ENCODE data around the gene MYCBP2. TPM values are rescaled to one million over a fixed set of nuclear protein-coding genes. Genes with fewer than 3 reads are reported as not detected.

Gene MYCBP2
- total and polyA plus RNA-seq, 9 donors, result 37.3 to 58.4 (median 50.9) TPM

GRCh38 chr13:77338961-77339401 lies 12.1 kb upstream of the MYCBP2 start:
- Histone ChIP-seq H3K4me1 (ENCODE audit: control insufficient read depth, insufficient read depth, low read length) (peaks cover 4% of the 10 kb centered on the region), H3K9me3 (replicated peaks; ENCODE audit: control insufficient read depth, low read depth, low read length) (no peaks in the 10 kb centered on the region), H3K27me3 (ENCODE audit: control insufficient read depth, insufficient read depth, low read length) (no peaks in the 10 kb centered on the region), H3K27ac (ENCODE audit: low read length) (peak overlapping the region; percentile 38), H3K36me3 (ENCODE audit: control insufficient read depth, insufficient read depth, low read length) (no peaks in the 10 kb centered on the region), H3K4me3 (ENCODE audit: low read length) (no peak overlapping the region)
- peak; percentile 39 for DNase-seq
- 21% methylated on average over 5 of the region's 6 CpGs for WGBS (ENCODE audit: insufficient coverage)

DNA sequence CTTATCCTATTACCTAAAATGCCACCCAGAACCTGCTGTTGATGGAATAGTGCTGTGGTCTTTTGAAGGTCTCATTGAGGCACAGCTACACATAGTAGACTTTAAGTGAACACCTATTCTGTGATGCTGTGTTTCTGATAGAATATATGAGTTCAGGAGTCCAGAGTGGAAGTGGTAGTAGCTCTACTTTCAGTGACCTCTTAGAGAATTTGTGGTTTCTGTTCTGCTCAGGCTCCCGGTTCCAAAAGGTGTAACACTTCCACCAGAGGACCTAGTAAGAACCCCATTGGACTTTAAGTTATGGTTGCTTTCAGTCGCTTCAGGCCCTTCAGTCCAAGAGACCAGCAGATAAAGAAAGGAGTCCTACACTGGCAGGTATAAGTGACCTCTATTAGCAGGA lies 11.4 kb upstream of the MYCBP2 start:
- no peaks in the 10 kb centered on the region for H3K36me3 ChIP-seq (ENCODE audit: control insufficient read depth, insufficient read depth, low read length)
- no peak overlapping the region for H3K27ac ChIP-seq (ENCODE audit: low read length)
- peaks cover 4% of the 10 kb centered on the region for H3K4me1 ChIP-seq (ENCODE audit: control insufficient read depth, insufficient read depth, low read length)
- no CpG with 5 or more reads among the region's 2 CpGs for WGBS (ENCODE audit: insufficient coverage)
- no peaks in the 10 kb centered on the region for H3K9me3 ChIP-seq (replicated peaks; ENCODE audit: control insufficient read depth, low read depth, low read length)
- H3K27me3 ChIP-seq (ENCODE audit: control insufficient read depth, insufficient read depth, low read length), result peaks cover 4% of the 10 kb centered on the region
- no peak overlapping the region for H3K4me3 ChIP-seq (ENCODE audit: low read length)
- no peak for DNase-seq

GRCh38 chr13:77337159-77337558 lies 10.3 kb upstream of the MYCBP2 start:
- no CpG with 5 or more reads among the region's 3 CpGs for WGBS (ENCODE audit: insufficient coverage)
- Histone ChIP-seq H3K36me3 (ENCODE audit: control insufficient read depth, insufficient read depth, low read length) (no peaks in the 10 kb centered on the region), H3K4me3 (ENCODE audit: low read length) (no peak overlapping the region), H3K9me3 (replicated peaks; ENCODE audit: control insufficient read depth, low read depth, low read length) (no peaks in the 10 kb centered on the region), H3K27ac (ENCODE audit: low read length) (no peak overlapping the region), H3K27me3 (ENCODE audit: control insufficient read depth, insufficient read depth, low read length) (peaks cover 4% of the 10 kb centered on the region), H3K4me1 (ENCODE audit: control insufficient read depth, insufficient read depth, low read length) (peaks cover 4% of the 10 kb centered on the region)
- DNase-seq, result no peak

DNA sequence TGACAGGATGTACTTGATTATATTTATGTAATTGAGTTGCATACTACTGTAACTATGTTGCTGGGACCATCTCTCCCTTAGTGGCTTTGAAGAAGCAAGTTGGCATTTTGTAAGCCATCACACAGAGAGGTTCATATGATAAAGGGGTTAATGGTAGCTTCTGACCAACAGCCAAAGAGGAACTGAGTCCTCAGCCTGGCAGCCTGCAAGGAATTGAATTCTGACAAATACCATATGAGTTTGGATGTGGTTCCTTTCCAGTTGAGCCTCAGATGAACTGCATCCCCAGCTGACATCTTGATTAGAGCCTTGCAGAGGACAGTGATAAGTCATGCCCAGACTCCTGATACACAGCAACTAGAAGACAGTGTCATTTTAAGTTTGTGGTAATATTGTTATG lies 8.6 kb upstream of the MYCBP2 start:
- Histone ChIP-seq H3K27me3 (ENCODE audit: control insufficient read depth, insufficient read depth, low read length) (peaks cover 4% of the 10 kb centered on the region), H3K9me3 (replicated peaks; ENCODE audit: control insufficient read depth, low read depth, low read length) (no peaks in the 10 kb centered on the region), H3K4me1 (ENCODE audit: control insufficient read depth, insufficient read depth, low read length) (peaks cover 4% of the 10 kb centered on the region), H3K36me3 (ENCODE audit: control insufficient read depth, insufficient read depth, low read length) (no peaks in the 10 kb centered on the region), H3K27ac (ENCODE audit: low read length) (no peak overlapping the region), H3K4me3 (ENCODE audit: low read length) (no peak overlapping the region)
- DNase-seq, result no peak

GRCh38 chr13:77333594-77333993 lies 6.7 kb upstream of the MYCBP2 start:
- Histone ChIP-seq H3K27me3 (ENCODE audit: control insufficient read depth, insufficient read depth, low read length) (peaks cover 4% of the 10 kb centered on the region), H3K27ac (ENCODE audit: low read length) (no peak overlapping the region), H3K4me3 (ENCODE audit: low read length) (no peak overlapping the region), H3K9me3 (replicated peaks; ENCODE audit: control insufficient read depth, low read depth, low read length) (no peaks in the 10 kb centered on the region), H3K36me3 (ENCODE audit: control insufficient read depth, insufficient read depth, low read length) (no peaks in the 10 kb centered on the region), H3K4me1 (ENCODE audit: control insufficient read depth, insufficient read depth, low read length) (peaks cover 4% of the 10 kb centered on the region)
- no peak for DNase-seq
- 50% methylated on average over 3 of the region's 4 CpGs for WGBS (ENCODE audit: insufficient coverage)

DNA sequence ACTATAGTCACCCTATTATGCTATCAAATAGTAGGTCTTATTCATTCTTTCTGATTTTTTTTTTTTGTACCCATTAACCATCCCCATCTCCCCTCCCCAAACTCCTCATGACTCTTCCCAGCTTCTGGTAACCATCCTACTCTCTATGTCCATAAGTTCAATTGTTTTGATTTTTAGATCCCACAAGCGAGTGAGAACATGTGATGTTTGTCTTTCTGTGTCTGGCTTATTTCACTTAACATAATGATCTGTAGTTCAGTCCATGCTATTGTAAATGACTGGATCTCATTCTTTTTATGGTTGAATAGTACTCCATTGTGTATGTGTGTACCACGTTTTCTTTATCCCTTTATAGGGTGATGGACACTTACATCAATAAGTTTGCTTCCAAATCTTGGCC lies 4.5 kb upstream of the MYCBP2 start:
- no CpG with 5 or more reads among the region's 2 CpGs for WGBS (ENCODE audit: insufficient coverage)
- Histone ChIP-seq H3K36me3 (ENCODE audit: control insufficient read depth, insufficient read depth, low read length) (no peaks in the 10 kb centered on the region), H3K4me3 (ENCODE audit: low read length) (no peak overlapping the region), H3K9me3 (replicated peaks; ENCODE audit: control insufficient read depth, low read depth, low read length) (no peaks in the 10 kb centered on the region), H3K27ac (ENCODE audit: low read length) (no peak overlapping the region), H3K27me3 (ENCODE audit: control insufficient read depth, insufficient read depth, low read length) (peaks cover 4% of the 10 kb centered on the region), H3K4me1 (ENCODE audit: control insufficient read depth, insufficient read depth, low read length) (peaks cover 5% of the 10 kb centered on the region)
- no peak for DNase-seq

- 0% methylated on average over 3 of the region's 17 CpGs for WGBS (ENCODE audit: insufficient coverage)
These were observed 3.2 kb upstream of the MYCBP2 start for GRCh38 chr13:77329911-77330584.

DNA sequence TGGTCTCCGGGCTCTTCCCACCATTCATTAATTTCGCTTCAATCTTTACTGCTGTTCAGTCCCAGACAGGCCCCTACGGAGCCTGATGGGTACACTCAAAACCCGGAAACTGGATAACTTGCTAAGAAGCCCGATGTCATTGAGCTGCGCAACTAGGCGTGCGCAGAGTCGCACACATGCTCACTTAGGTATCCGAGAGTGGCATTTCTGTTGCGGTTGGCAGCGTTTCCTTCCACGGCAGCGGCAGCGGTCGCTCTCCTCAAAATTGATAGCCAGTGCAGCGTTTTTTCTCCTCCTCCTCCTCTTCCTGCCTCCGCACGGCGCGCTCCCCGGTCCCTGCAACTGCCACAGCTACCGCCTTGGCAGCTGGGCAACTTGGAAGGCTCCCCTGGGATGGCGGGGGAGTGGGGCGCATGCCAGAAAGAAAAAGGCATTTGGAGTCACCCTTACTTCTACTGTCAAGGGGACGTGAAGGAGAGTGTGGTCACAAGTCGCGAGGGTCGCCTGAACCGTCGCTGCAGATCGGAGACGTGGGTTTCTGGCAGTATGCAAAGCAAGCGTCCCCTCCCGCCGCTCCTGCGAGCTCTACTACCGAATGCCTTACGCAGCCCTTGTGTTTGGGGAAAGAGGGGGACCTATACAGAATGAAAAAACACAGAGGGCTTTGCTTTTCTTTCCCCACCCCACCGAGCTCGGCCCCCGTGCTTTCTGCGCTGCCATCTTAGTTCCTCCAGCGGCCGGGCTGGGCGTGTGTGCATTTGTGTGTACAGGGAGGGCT lies 2.4 kb upstream of the MYCBP2 start:
- Histone ChIP-seq H3K9me3 (replicated peaks; ENCODE audit: control insufficient read depth, low read depth, low read length) (no peaks in the 10 kb centered on the region), H3K4me1 (ENCODE audit: control insufficient read depth, insufficient read depth, low read length) (peaks cover 5% of the 10 kb centered on the region), H3K36me3 (ENCODE audit: control insufficient read depth, insufficient read depth, low read length) (no peaks in the 10 kb centered on the region), H3K27ac (ENCODE audit: low read length) (peak overlapping the region; percentile 94), H3K27me3 (ENCODE audit: control insufficient read depth, insufficient read depth, low read length) (peaks cover 4% of the 10 kb centered on the region), H3K4me3 (ENCODE audit: low read length) (peak overlapping the region; percentile 88)
- peak; percentile 99 for DNase-seq
- WGBS (ENCODE audit: insufficient coverage), result 0% methylated on average over 20 of the region's 46 CpGs

More at GRCh38 chr13:77329911-77330584, 3.2 kb upstream of the MYCBP2 start:
- Histone ChIP-seq H3K4me1 (ENCODE audit: control insufficient read depth, insufficient read depth, low read length) (peaks cover 5% of the 10 kb centered on the region), H3K36me3 (ENCODE audit: control insufficient read depth, insufficient read depth, low read length) (no peaks in the 10 kb centered on the region), H3K27me3 (ENCODE audit: control insufficient read depth, insufficient read depth, low read length) (peaks cover 4% of the 10 kb centered on the region), H3K27ac (ENCODE audit: low read length) (peak overlapping the region; percentile 94), H3K9me3 (replicated peaks; ENCODE audit: control insufficient read depth, low read depth, low read length) (no peaks in the 10 kb centered on the region), H3K4me3 (ENCODE audit: low read length) (peak overlapping the region; percentile 88)
- DNase-seq, result peak; percentile 32

- Histone ChIP-seq H3K27ac (ENCODE audit: low read length) (peak overlapping the region; percentile 94), H3K36me3 (ENCODE audit: control insufficient read depth, insufficient read depth, low read length) (no peaks in the 10 kb centered on the region), H3K4me3 (ENCODE audit: low read length) (peak overlapping the region; percentile 88), H3K4me1 (ENCODE audit: control insufficient read depth, insufficient read depth, low read length) (peaks cover 5% of the 10 kb centered on the region), H3K27me3 (ENCODE audit: control insufficient read depth, insufficient read depth, low read length) (peaks cover 4% of the 10 kb centered on the region), H3K9me3 (replicated peaks; ENCODE audit: control insufficient read depth, low read depth, low read length) (no peaks in the 10 kb centered on the region)
- WGBS (ENCODE audit: insufficient coverage), result 0% methylated on average over 2 of the region's 4 CpGs
- no peak for DNase-seq
These were observed 1.9 kb upstream of the MYCBP2 start for GRCh38 chr13:77328819-77329132.

- Histone ChIP-seq H3K9me3 (replicated peaks; ENCODE audit: control insufficient read depth, low read depth, low read length) (no peaks in the 10 kb centered on the region), H3K4me1 (ENCODE audit: control insufficient read depth, insufficient read depth, low read length) (peaks cover 5% of the 10 kb centered on the region), H3K27ac (ENCODE audit: low read length) (peak overlapping the region; percentile 83), H3K36me3 (ENCODE audit: control insufficient read depth, insufficient read depth, low read length) (no peaks in the 10 kb centered on the region), H3K27me3 (ENCODE audit: control insufficient read depth, insufficient read depth, low read length) (no peaks in the 10 kb centered on the region), H3K4me3 (ENCODE audit: low read length) (peak overlapping the region; percentile 96)
- peak; percentile 41 for DNase-seq
- WGBS (ENCODE audit: insufficient coverage), result 14% methylated on average over 1 of the region's 11 CpGs
These were observed 1.4 kb downstream of the MYCBP2 start for GRCh38 chr13:77325371-77325980.

Measured in muscle of leg (tissue), 11 donors.